Measurements from ENCODE around the gene CHMP4A.
"Not testable (repeated sequence)": the region's sequence is repeated elsewhere in the genome, so short reads cannot be mapped to it uniquely, and the experiment has no call there.

The CHMP4A gene

GRCh38 chr14:24254630-24255392 is 41.5 kb upstream of the CHMP4A start:
- CTCF ChIA-PET: interaction anchor here (0.6 to 1.0 kb wide), 2 partner anchors 13 to 42 kb away, joined by 3 to 4 read pairs; partner anchors contain the start of gene TINF2
- no peak overlapping the region for H3K27ac Mint-ChIP-seq
- peaks cover 17% of the 10 kb centered on the region for H3K4me1 Mint-ChIP-seq
- no peaks in the 10 kb centered on the region for H3K27me3 Mint-ChIP-seq
- DNase-seq: no peak
- H3K9me3 Mint-ChIP-seq: no peaks in the 10 kb centered on the region
- no peak overlapping the region for H3K4me3 Mint-ChIP-seq
- peaks cover 5% of the 10 kb centered on the region for H3K36me3 Mint-ChIP-seq

GRCh38 chr14:24253936-24254335 is 40.6 kb upstream of the CHMP4A start:
- H3K27me3 Mint-ChIP-seq: no peaks in the 10 kb centered on the region
- DNase-seq: no peak
- H3K4me1 Mint-ChIP-seq: peaks cover 20% of the 10 kb centered on the region
- no peaks in the 10 kb centered on the region for H3K9me3 Mint-ChIP-seq
- no peak overlapping the region for H3K27ac Mint-ChIP-seq
- no peak overlapping the region for H3K4me3 Mint-ChIP-seq
- peaks cover 7% of the 10 kb centered on the region for H3K36me3 Mint-ChIP-seq
- CTCF ChIA-PET: no interaction called here

GRCh38 chr14:24252289-24253124 is 39.2 kb upstream of the CHMP4A start:
- Mint-ChIP-seq H3K4me3 (no peak overlapping the region), H3K27ac (no peak overlapping the region), H3K9me3 (no peaks in the 10 kb centered on the region), H3K36me3 (peaks cover 9% of the 10 kb centered on the region), H3K27me3 (no peaks in the 10 kb centered on the region), H3K4me1 (peaks cover 30% of the 10 kb centered on the region)
- no peak for DNase-seq
- CTCF ChIA-PET: interaction anchor here (0.7 to 2.7 kb wide), 5 partner anchors 10 to 60 kb away, joined by 3 to 12 read pairs (median 4); partner anchors contain the start of genes CIDEB, RABGGTA and TINF2

- no peak for DNase-seq
- Mint-ChIP-seq H3K27ac (no peak overlapping the region), H3K27me3 (no peaks in the 10 kb centered on the region), H3K4me1 (peaks cover 35% of the 10 kb centered on the region), H3K36me3 (peaks cover 9% of the 10 kb centered on the region), H3K4me3 (no peak overlapping the region), H3K9me3 (no peaks in the 10 kb centered on the region)
- CTCF ChIA-PET: interaction anchor here (0.7 to 2.7 kb wide), 7 partner anchors 9 to 82 kb away, joined by 3 to 15 read pairs (median 4); partner anchors contain the start of genes CIDEB, RABGGTA and TINF2
Measured at GRCh38 chr14:24251880-24252288, 38.6 kb upstream of the CHMP4A start.

GRCh38 chr14:24250354-24250753 is 37.1 kb upstream of the CHMP4A start:
- peaks cover 9% of the 10 kb centered on the region for H3K36me3 Mint-ChIP-seq
- H3K27ac Mint-ChIP-seq: peak overlapping the region; percentile 53
- H3K9me3 Mint-ChIP-seq: no peaks in the 10 kb centered on the region
- peaks cover 40% of the 10 kb centered on the region for H3K4me1 Mint-ChIP-seq
- H3K4me3 Mint-ChIP-seq: no peak overlapping the region
- CTCF ChIA-PET: interaction anchor here (1.0 to 2.7 kb wide), 8 partner anchors 8 to 181 kb away, joined by 3 to 15 read pairs (median 6); partner anchors contain the start of genes CIDEB, RABGGTA and TINF2
- no peaks in the 10 kb centered on the region for H3K27me3 Mint-ChIP-seq
- DNase-seq: no peak

GRCh38 chr14:24249230-24250021 is 36.1 kb upstream of the CHMP4A start:
- Mint-ChIP-seq H3K4me3 (no peak overlapping the region), H3K27me3 (no peaks in the 10 kb centered on the region), H3K36me3 (peaks cover 9% of the 10 kb centered on the region), H3K27ac (no peak overlapping the region), H3K9me3 (no peaks in the 10 kb centered on the region), H3K4me1 (peaks cover 45% of the 10 kb centered on the region)
- no peak for DNase-seq
- CTCF ChIA-PET: interaction anchor here (0.9 to 9.1 kb wide), 5 partner anchors 22 to 182 kb away, joined by 3 to 223 read pairs (median 4); partner anchors contain the start of genes CIDEB, DHRS1, NOP9 and RABGGTA

GRCh38 chr14:24247422-24247821 is 34.1 kb upstream of the CHMP4A start:
- CTCF ChIA-PET: interaction anchor here (1.0 to 9.1 kb wide), 15 partner anchors 21 to 184 kb away, joined by 3 to 223 read pairs (median 6); partner anchors contain the start of genes CIDEB, DHRS1, LTB4R2 and NOP9
- no peak for DNase-seq
- Mint-ChIP-seq H3K9me3 (no peaks in the 10 kb centered on the region), H3K36me3 (peaks cover 3% of the 10 kb centered on the region), H3K27ac (peak overlapping the region; percentile 90), H3K27me3 (no peaks in the 10 kb centered on the region), H3K4me1 (peaks cover 57% of the 10 kb centered on the region), H3K4me3 (peak overlapping the region; percentile 2)

- H3K4me3 Mint-ChIP-seq: peak overlapping the region; percentile 43
- peak overlapping the region; percentile 90 for H3K27ac Mint-ChIP-seq
- H3K27me3 Mint-ChIP-seq: no peaks in the 10 kb centered on the region
- peaks cover 6% of the 10 kb centered on the region for H3K36me3 Mint-ChIP-seq
- CTCF ChIA-PET: interaction anchor here (1.0 to 9.1 kb wide), 13 partner anchors 22 to 185 kb away, joined by 3 to 223 read pairs (median 9); partner anchors contain the start of genes CIDEB, DHRS1, LTB4R2 and NOP9
- peaks cover 60% of the 10 kb centered on the region for H3K4me1 Mint-ChIP-seq
- H3K9me3 Mint-ChIP-seq: no peaks in the 10 kb centered on the region
- peak; percentile 48 for DNase-seq
Measured at GRCh38 chr14:24246765-24247212, 33.5 kb upstream of the CHMP4A start.

- CTCF ChIA-PET: interaction anchor here (0.8 to 9.1 kb wide), 10 partner anchors 26 to 86 kb away, joined by 3 to 223 read pairs (median 5); partner anchors contain the start of genes CHMP4A, CIDEB, DHRS1 and LTB4R2
- peaks cover 57% of the 10 kb centered on the region for H3K4me1 Mint-ChIP-seq
- H3K27me3 Mint-ChIP-seq, H3K27ac Mint-ChIP-seq, H3K4me3 Mint-ChIP-seq, DNase-seq, H3K9me3 Mint-ChIP-seq: not testable (repeated sequence)
- peaks cover 13% of the 10 kb centered on the region for H3K36me3 Mint-ChIP-seq
Measured at GRCh38 chr14:24245350-24245749, 32.1 kb upstream of the CHMP4A start.

GRCh38 chr14:24243336-24243836 is 30.1 kb upstream of the CHMP4A start:
- Mint-ChIP-seq H3K36me3 (peaks cover 28% of the 10 kb centered on the region), H3K4me1 (peaks cover 66% of the 10 kb centered on the region), H3K9me3 (no peaks in the 10 kb centered on the region), H3K27me3 (no peaks in the 10 kb centered on the region), H3K27ac (peak overlapping the region; percentile 97), H3K4me3 (peak overlapping the region; percentile 81)
- no peak for DNase-seq
- CTCF ChIA-PET: interaction anchor here (0.5 to 9.1 kb wide), 23 partner anchors 8 to 680 kb away, joined by 3 to 223 read pairs (median 5); partner anchors contain the start of genes CIDEB, DCAF11, DHRS1 and GMPR2

- no peaks in the 10 kb centered on the region for H3K27me3 Mint-ChIP-seq
- H3K36me3 Mint-ChIP-seq: peaks cover 42% of the 10 kb centered on the region
- DNase-seq: peak; percentile 96
- peaks cover 67% of the 10 kb centered on the region for H3K4me1 Mint-ChIP-seq
- H3K4me3 Mint-ChIP-seq: peak overlapping the region; percentile 81
- CTCF ChIA-PET: interaction anchor here (0.7 to 9.1 kb wide), 26 partner anchors 8 to 189 kb away, joined by 3 to 223 read pairs (median 4); partner anchors contain the start of genes CHMP4A, CIDEB, DCAF11 and DHRS1
- no peaks in the 10 kb centered on the region for H3K9me3 Mint-ChIP-seq
- peak overlapping the region; percentile 97 for H3K27ac Mint-ChIP-seq
Measured at GRCh38 chr14:24241829-24242443, 28.6 kb upstream of the CHMP4A start.

- Mint-ChIP-seq H3K4me1 (peaks cover 71% of the 10 kb centered on the region), H3K36me3 (peaks cover 59% of the 10 kb centered on the region)
- DNase-seq: no peak
Measured at GRCh38 chr14:24240110-24240918, 27.0 kb upstream of the CHMP4A start.

More at GRCh38 chr14:24240110-24240918, 27.0 kb upstream of the CHMP4A start:
- Mint-ChIP-seq H3K27ac (peak overlapping the region; percentile 38), H3K9me3 (no peaks in the 10 kb centered on the region), H3K27me3 (no peaks in the 10 kb centered on the region), H3K4me3 (peak overlapping the region; percentile 81)
- CTCF ChIA-PET: interaction anchor here (1.1 to 9.1 kb wide), 3 partner anchors 59 to 69 kb away, joined by 4 to 223 read pairs (median 17); partner anchors contain the start of genes CIDEB, DHRS1, LTB4R2 and NOP9
